Retina (tissue), 1 donor: Measurements from ENCODE around the gene TXNDC11.
"Not testable (repeated sequence)": the region's sequence is repeated elsewhere in the genome, so short reads cannot be mapped to it uniquely, and the experiment has no call there.

ENCODE experiments used
- DNase-seq: peaks from one replicate; pipeline ENCODE4 v3.0.0-alpha.2; 2016

TXNDC11 gene, protein sequence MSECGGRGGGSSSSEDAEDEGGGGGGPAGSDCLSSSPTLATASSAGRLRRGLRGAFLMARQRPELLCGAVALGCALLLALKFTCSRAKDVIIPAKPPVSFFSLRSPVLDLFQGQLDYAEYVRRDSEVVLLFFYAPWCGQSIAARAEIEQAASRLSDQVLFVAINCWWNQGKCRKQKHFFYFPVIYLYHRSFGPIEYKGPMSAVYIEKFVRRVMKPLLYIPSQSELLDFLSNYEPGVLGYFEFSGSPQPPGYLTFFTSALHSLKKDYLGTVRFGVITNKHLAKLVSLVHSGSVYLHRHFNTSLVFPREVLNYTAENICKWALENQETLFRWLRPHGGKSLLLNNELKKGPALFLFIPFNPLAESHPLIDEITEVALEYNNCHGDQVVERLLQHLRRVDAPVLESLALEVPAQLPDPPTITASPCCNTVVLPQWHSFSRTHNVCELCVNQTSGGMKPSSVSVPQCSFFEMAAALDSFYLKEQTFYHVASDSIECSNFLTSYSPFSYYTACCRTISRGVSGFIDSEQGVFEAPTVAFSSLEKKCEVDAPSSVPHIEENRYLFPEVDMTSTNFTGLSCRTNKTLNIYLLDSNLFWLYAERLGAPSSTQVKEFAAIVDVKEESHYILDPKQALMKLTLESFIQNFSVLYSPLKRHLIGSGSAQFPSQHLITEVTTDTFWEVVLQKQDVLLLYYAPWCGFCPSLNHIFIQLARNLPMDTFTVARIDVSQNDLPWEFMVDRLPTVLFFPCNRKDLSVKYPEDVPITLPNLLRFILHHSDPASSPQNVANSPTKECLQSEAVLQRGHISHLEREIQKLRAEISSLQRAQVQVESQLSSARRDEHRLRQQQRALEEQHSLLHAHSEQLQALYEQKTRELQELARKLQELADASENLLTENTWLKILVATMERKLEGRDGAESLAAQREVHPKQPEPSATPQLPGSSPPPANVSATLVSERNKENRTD

DNA sequence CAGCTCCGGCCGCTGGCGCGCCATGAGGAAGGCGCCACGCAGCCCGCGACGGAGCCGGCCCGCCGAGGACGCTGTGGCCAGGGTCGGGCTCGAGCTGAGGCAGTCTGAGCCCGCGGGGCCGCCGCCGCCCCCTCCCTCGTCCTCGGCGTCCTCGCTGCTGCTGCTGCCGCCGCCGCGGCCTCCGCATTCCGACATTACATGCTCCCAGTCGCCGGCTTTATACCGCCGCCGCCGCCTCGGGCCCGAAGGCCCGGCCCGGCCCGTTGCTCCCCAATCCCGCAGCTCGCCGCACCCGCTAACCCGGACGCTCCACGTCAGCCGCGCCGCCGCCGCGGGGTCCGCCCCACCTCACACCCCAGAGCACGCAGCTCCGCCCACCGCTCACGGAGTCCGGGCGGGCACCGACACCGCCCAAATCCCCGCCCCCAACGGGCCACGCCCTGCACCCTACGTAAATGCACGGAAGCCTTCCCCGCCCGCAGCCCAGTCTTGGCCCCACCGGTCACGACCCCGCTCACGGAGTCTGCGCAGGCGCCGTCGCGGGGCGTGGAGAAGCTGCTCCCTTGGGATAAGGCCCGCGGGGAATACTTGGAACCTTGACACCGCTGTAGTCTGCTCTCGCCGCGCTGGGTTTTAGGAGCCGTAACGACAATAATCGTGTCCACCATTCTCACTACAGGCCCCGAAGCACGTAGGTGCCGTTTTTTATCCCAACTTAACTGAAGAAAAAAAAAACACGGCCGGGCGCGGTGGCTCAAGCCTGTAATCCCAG, at the start of gene TXNDC11:
Gene TXNDC11 (minus strand): TSS at position 322 of the 772 bp plus-strand sequence. CDS start 127 bp downstream, at position 195.
- DNase-seq = peak; percentile 99

DNA sequence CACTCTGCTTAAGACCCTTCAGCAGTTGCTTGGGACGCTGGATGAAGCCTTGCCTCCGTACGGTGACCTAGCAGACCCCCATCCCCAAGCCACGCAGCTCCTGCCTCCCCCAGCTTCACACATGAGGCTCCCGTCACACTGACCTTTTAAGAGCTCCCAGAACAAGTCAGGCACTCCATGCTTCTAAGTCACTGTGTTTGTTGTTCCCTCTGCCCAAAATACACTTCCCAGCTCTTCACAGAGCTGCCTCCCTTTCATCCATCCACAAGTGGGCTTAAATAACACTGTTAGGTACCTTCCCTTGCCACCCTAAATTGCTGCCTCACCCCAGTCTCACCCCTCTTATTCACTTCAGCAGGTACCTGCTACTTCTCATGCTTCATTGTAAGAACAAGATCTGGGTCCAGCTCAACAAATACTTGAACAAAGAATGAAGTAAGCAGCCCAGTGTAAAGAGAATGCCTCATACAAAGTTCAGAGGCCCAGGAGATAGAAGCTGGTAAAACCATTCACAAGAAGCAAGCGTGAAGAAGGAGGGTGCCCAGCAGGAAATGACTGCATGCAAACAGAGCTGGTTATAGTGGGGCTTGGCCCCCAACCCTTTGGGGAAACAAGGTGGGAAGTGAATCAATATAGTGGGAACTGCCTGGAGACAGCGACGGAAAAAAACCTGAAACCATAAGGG, 48.6 kb upstream of the TXNDC11 start:
- DNase-seq = no peak

DNA sequence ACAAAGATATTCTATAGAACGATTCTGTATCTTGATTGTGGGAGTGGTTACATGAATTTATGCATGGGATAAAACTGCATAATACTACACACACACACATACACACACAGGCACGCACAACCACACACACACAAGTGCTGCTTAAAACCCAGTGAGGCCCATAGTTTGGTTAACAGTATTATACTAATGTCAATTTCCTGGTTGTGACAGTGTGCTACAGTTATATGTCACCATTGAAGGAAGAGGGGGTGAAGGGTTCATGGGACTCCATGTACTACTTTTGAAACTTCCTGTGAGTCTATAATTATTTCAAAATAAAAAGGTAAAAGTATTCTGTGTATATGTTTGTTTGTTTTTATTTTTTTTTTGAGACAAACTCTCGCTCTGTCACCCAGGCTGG, 46.3 kb upstream of the TXNDC11 start:
- no peak for DNase-seq

DNA sequence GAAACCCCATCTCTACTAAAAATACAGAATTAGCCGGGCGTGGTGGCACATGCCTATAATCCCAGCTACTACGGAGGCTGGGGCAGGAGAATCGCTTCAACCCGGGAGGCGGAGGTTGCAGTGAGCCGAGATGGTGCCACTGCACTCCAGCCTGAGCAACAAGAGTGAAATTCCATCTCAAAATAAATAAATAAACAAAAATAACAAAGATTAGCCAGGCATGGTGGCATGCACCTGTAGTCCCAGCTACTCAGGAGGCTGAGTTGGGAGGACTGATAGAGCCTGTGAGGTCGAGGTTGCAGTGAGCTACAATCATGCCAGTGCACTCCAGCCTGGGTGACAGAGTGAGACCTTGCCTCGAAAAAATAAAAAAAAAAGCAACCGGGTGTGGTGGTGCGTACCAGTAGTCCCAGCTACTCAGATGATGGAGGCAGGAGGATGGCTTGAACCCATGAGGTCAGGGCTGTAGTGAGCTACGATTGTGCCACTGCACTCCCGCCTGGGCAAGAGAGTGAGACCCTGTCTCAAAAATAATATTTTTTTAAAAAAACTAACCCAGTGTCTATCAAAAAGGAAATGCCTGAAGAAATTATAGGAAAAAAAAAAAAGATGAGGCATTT, 42.4 kb upstream of the TXNDC11 start:
- not testable (repeated sequence) for DNase-seq

DNA sequence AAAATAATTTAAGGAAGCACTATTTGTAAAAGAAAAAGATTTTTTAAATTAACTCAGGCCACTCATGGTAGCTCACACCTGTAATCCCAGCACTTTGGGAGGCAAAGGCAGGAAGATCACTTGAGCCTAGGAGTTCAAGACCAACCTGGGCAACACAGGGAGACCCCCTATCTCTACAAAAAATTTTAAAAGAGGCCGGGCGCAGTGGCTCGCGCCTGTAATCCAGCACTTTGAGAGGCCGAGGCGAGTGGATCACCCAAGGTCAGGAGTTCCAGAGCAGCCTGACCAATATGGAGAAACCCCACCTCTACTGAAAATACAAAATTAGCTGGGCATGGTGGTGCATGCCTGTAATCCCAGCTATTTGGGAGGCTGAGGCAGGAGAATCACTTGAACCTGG, 41.7 kb upstream of the TXNDC11 start:
- DNase-seq = not testable (repeated sequence)

DNA sequence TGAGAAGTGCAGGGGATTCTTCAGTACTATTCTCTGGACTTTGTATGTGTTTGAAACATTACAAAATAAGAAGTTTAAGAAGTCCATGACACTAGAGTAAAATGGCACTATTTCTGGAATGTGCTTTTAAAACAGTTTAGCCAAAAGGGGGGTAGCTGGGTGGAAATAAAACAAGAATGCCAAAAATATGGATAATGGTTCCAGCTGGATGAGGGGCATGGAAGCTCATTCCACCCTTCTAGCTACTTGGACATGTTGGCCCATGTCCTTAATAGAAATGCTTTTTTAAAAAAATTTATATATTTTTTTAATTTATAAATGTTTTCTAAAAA, 41.3 kb upstream of the TXNDC11 start:
- no peak for DNase-seq

DNA sequence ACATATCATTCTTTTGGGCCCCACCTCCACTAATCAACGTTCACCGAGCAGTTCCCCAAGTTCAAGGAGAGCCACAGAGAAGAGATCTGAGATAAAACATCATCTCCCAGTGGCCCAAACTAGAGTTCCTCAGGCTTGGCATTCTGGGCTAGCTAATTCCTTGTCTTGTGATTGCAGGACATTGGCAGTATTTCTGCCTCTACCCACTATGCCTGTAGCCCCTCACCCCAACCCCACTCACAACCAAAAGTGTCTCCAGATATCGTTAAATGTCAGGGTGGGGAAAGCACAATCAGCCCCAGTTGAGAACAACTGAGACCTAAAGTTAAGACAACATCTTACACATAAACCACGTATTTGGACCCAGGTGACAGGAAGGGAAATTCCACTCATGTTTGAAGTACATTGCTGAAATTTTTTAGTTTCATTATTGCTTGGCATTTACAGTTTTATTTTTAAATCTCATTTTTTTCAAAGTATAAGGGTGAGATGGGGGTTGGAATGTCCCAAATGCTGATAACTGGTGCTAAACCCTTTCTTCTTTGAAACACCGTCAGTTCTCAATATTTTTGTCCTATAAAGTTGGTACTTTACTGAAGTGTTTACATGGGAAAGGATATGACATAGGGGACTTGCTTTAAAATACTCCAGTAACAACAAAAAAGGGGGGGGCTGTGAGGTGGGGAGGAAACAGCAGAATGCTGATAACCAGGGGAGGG, 40.8 kb upstream of the TXNDC11 start:
- DNase-seq = no peak

DNA sequence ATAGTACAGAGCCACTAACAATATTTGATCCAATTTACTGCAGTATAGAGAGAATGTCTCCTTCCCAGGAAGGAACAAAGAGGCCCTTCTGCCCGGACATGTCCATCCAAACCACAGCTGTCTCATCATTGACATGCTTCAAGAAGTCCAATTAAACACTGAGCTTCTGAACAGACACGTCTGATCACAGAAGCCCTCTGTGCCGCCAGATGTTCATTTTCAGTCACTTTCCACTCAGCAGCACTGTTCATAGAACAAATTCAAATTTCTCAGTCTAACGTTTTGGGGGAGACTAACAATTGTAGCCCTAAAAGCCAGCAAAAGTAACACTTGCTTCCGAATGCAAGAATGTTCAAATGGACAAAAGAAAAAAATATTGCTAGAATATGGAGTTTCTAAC, 39.1 kb upstream of the TXNDC11 start:
- DNase-seq = peak; percentile 39

DNA sequence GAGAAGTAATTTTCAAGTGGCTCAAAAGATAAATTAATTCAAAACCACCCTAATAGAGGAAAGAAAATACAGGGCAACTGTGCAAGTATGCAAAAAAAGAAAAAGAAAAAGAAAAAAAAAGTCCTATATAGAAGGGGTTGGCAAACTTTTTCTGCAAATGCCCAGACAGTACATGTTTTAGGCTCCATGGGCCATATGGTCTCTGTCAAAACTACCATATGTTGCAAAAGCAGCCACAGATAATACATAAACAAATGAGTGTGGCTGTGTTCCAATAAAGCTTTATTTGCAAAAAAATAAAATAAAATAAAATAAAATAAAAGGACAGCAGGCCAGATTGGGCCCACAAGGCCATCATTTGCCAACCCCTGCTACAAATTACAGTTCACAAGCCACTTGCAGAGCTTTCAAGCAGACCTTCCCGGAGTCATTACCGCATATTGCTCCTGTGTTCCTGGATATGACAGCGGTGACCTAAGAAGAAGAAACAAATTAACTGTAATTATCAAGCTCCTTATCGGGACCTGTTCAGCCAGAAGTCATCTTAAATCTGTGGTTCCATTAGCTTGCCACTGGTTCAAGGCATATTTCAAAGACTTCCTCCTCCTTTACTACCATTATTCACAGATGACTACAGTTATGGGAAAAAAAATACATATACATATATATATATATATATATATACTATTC, 38.5 kb upstream of the TXNDC11 start:
- DNase-seq = peak; percentile 17

DNA sequence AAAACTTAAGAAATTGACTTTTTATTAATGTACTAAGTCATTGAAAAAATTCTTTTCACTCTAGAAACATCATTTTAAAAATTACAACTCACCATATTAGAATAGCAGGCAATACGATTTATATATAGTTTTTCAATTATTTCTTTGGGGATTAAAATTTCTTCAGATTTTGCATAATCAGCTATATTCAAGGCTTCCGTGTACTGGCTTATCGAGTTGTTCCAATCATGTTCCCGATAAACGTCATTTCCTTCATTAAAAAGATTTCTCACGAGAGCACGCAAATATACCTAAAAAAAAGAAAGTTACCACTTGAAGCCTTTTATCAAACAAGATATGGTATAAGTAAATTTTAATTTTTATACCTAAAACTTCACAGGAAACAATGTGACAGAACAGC, 36.4 kb upstream of the TXNDC11 start:
- DNase-seq = no peak

DNA sequence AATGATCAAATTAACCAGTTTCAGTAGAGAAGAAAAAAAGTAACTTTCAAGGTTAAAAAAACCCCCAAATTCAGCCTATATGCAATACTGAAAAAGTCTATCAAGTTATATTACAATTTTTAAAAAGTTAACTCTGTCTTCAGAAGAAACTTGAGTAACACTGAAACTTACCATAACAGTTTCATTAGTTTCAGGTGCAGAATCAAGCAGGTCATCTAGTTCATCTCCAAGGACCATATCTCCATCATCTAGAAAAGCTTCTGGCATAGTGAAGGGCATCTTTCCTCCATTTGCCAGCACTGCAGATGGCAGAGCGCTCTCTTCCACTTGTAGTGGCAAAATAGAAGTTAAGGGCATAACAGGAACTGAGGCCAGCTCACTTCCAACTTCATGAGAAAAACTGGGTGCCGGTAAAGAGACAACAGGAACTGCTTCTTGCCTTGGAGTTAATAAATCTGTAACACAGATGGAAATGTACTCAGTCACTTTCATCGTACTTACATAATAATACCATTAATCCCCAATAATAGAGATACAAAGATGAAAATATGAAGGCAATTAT, 31.5 kb upstream of the TXNDC11 start:
- no peak for DNase-seq

DNA sequence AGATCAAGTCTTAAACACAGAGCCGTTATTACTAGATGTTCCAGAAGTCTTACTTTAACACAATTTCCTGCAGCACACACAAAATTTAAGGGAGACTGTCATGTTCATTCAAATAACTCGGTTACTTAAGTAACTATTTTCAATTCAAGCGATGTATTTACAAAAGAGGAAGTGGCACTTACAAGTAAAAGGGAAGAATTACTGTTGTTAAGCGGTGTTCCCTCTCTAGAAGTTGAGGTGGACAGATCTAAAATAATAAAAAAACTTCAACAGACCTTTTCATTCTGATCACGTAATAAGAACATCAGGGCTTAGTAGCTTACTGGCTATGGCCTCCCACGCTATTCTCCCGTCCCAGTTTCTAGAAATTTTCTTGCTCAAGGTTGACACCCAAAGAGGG, 26.2 kb upstream of the TXNDC11 start:
- DNase-seq = no peak

DNA sequence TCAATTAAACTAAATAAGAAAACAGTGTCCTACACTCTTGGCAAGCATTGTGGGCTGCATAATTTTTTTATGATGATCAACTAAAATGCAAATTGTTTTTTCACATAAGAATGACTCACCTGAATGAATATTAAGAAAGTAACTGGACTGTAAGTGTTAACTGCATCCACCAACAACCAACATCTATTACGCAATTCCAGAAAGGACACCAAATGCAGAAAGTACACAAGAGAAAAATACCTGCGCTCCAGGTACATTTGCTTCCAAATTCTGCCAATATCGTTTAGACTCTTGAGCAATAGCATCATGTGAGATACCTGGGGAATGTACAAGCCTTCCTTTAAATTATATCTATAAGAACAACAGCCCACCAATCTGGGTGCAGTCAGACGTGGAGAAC, 19.8 kb upstream of the TXNDC11 start:
- DNase-seq = no peak

DNA sequence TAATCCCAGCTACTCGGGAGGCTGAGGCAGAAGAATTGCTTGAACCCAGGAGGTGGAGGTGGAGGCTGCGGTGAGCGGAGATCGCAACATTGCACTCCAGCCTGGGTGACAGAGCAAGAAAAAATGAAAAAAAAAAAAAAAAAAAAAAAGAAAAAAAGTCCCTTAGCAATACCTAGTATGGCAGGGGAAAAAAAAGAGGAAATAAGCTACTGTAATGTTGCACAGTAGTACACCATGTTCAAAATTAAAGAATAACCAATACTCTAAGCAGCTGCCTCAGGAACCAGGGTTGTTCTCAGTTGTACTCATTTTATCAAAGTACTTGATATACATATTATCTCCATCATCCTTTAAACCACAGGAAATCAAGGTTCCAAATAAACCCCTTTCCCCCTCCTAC, 17.3 kb upstream of the TXNDC11 start:
- DNase-seq = no peak

DNA sequence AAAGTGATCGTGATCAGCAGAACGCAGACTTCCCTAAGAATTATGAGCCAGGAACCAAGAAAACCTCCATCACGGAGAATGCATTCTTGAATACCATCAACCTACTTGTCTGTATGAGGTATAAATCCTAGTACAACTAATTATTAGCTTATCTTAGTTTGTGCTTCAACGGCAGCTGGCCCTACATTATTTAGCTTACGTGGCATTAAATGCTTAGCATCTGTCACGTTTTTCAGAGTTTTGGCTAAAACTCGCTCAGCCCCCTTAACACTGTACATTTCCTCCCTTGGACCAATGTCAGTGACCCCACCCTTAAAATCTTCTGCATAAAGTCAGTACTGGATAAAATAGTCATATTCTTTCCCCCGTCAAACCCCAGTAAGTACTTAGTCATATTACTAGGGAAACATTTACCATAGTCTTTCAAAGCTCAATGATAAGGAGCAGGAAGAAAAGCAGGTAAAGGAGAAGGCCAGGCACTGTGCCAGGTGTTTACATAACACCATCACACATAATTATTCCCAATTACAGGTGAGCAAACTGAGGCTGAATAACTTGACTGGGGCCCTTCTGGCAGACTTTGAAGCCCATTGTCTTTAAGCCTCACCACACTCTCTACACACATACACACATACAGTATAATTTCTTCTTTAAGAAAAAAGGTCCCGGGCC, 16.6 kb upstream of the TXNDC11 start:
- DNase-seq = no peak

DNA sequence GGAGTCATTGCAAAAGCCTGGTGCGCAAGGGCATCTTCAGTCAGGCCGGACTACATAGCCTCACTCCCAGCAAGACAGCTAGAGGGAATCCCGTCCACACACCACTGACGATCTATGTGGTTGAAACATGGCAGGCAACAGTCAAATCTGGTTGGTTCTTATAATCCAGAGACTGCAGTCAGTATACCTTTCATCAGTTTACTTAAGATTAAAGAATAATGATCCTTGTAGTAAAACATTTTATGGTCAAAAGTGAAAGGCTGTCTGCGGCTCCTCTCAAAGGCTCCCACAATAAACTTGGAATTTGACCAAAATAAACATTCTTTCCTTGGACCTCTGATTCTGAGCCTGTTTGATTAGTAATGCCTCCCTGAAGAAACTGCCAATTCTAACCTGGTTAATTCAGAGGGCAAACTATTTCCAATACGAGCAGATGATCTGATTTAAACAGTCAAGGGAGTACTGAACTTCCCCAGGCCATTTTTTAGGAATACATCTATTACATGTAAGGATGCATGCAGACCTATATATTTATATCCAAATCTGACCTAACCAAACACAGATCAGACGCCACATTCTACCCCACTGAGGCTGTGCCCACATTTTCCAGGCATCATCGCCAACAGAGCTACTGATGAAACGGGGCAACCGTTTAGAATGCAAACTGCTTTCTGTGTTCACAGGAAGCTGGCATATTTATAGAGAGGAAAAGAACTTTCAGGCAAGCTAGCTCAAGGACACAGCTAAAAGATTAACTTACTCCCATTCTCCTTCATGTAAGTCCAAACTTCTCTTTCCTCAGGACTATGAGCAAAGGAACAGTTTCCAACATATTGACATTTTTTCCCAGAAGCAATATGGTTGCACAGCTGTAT, 15.3 kb upstream of the TXNDC11 start:
- DNase-seq = no peak

DNA sequence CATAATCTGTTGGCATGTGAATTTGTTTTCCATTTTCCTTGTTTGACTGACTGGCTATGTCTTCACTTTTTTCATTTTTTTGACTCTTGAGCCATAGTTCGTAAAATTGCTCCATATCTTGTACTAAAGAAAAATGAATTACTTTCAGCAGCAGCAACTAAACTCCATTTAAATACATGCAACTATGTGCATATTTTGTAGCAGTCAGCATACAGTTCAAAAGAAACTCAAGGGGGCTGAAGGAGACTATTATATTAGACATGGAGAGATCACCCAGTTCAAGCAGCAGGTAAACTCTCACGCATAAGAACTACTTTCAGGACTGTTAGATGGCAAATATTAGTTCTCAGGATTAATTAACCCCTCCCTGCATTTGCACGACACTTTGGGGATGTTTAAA, 13.6 kb upstream of the TXNDC11 start:
- DNase-seq = no peak

DNA sequence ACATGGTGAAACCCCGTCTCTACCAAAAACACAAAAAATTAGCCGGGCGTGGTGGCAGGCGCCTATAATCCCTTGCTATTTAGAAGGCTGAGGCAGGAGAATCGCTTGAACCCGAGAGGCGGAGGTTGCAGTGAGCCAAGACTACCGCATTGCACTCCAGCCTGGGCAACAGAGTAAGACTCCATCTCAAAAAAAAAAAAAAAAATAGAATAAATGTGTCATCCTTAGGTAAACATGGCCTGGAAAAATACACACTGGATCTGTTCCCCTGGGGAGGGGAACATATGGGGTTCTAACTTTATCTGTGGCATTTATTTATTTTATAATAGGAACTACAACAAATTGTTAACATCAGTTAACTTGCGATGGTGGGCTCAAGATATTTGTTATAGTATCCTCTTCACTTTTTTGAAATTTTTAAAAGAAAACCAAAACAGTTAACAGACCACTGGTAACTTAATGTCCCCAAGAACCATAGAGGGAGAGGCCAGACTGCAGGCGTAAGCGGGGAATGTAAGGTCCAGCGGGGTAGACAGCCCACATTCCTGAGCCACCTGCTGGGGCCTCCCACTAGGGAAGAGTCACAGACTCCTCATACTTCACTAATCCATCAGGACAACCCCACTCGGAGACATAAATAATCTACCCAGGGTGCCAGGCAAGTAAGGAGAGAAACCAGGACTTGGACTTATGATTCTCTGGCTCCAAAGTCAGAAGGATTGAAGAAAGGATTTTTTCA, 12.5 kb upstream of the TXNDC11 start:
- no peak for DNase-seq
